Activated naive CD8-positive, alpha-beta T cell treated with anti-CD3 and anti-CD28 coated beads, Interleukin-2, amount 50 U/mL, for 16 hours (primary cell): Measurements from ENCODE around the gene NKAIN2.

Experiments
- DNase-seq: peaks from one replicate; pipeline ENCODE4 v3.0.0-alpha.2; 2020; ENCODE audit warnings: low read depth, low spot score

The NKAIN2 gene

GRCh38 chr6:124812067-124812466 is 1008.4 kb downstream of the NKAIN2 start:
- DNase-seq, result no peak

DNA sequence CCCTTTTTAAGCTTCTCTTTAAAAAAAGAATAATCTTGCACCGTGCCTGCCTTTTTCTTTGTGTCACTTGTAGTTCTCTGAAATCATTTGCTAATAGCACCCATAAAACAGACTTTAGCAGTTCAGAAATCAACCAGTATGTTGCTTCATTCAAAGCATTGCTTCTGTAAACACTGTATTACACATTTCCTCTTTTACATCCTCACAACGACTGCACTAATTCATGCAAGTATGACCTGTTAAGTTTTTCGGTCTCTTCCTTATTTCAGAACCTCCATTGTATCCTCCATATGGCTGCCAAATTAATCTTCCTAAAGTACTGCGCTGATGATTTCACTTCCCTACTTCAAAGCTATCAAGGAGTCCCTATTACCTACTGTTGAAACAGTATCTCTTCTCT is 1015.7 kb downstream of the NKAIN2 start:
- no peak for DNase-seq

GRCh38 chr6:124822204-124822613 is 1018.5 kb downstream of the NKAIN2 start:
- no peak for DNase-seq

- DNase-seq, result no peak
Measured at GRCh38 chr6:124822721-124823120, 1019.1 kb downstream of the NKAIN2 start.

DNA sequence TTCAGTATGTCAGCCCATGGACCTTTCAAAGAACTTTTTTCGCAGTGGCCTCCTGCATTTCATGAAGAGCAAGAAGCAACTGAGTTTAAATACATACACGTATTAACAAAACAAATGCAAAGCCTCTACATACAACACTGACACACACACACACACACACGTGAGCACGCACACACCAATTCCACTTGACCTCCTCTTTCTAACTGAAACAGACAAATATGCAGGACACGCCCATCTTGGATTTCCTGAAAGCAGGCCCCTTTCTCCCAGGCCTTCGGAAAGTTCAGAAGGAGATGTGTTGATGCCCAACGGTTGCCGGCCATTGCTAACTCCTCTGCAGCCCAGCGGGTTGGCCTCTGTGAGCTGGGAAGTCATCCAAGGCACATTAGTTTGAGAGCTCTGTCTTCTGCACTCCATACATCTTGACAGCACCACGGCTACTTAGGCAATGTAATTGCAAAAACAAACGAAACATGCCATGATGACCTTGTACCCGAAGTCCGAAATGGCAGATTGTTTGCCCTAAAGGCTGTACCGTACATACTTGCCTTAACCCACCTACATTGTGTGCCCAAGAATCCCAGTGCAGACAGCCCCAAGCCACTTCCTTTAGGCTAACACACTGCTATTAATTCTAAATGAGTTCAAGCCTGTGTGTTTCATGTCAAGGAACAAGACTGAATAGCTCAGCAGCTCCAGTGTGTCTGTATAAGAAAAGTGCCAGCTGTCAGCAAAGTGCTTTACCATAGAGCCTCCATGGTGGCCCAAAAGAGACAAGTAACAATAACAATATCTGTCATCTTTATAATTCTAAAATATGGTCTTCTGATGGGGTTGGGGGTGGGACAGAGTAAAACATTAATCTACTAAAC is 1019.8 kb downstream of the NKAIN2 start:
- DNase-seq, result no peak

- no peak for DNase-seq
Measured at GRCh38 chr6:124825564-124825963, 1021.9 kb downstream of the NKAIN2 start.

DNA sequence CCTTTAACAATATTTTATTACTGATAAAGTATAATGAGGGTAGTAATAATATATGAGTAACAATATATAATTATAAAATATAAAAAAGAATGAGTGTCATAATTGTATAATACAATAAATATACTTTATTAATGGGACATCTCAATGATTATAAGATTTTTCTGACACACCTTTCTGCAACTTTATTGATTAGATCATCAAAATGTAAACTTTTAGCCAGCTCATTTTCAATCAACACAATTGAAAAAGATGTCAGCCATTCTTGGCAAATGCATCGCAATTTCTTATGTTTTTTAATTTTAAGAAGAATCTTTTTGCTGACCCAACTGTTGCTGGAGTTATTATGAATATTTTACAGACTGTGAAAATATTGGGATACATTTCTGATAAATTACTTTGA is 1026.2 kb downstream of the NKAIN2 start:
- no peak for DNase-seq

GRCh38 chr6:124830506-124830905 is 1026.8 kb downstream of the NKAIN2 start:
- no peak for DNase-seq

- no peak for DNase-seq
Measured at GRCh38 chr6:124854338-124854922, 1050.8 kb downstream of the NKAIN2 start.

GRCh38 chr6:124857746-124858145 is 1054.1 kb downstream of the NKAIN2 start:
- DNase-seq, result no peak

DNA sequence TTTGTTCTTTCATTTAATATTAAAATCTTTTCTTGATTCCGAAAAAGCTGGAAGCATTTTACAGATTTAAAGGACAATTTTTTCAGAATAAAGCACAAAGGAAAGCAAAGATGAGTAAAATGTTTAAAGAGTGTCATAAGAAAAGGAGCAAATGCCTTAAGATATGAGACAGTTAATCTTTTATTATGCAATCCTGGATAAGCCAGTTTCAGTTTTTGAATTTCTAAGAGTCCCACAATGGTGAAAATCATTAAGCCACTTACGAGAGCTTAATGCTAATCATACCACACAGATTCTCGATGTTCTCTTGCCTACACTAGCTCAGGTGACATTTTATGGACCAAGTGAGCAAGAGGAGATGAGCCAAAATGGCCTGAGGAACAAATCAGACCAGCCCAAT is 1054.9 kb downstream of the NKAIN2 start:
- no peak for DNase-seq

- no peak for DNase-seq
Measured at GRCh38 chr6:124859366-124859765, 1055.7 kb downstream of the NKAIN2 start.

GRCh38 chr6:124866040-124866439 is 1062.4 kb downstream of the NKAIN2 start:
- DNase-seq, result no peak

- DNase-seq, result no peak
Measured at GRCh38 chr6:124867121-124867520, 1063.5 kb downstream of the NKAIN2 start.

DNA sequence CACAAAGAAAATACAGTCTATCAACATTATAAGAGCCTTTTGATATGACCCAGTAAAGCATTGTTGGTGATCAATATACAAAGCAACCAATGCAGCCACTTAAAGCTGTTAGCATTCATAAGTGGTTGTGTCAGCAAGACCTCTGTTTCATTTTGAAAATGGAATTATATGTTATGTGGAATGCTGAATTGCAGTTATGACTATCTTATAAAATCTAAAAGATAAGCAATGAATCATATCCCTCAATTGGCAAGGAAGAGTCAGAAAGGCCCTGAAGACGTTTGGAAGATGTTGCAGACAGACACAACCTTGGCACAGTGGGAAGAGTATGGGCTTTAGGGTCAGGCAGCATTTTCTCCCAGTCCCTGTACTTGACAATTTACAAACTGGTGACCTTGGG is 1064.8 kb downstream of the NKAIN2 start:
- no peak for DNase-seq

GRCh38 chr6:124869416-124869815 is 1065.8 kb downstream of the NKAIN2 start:
- no peak for DNase-seq

DNA sequence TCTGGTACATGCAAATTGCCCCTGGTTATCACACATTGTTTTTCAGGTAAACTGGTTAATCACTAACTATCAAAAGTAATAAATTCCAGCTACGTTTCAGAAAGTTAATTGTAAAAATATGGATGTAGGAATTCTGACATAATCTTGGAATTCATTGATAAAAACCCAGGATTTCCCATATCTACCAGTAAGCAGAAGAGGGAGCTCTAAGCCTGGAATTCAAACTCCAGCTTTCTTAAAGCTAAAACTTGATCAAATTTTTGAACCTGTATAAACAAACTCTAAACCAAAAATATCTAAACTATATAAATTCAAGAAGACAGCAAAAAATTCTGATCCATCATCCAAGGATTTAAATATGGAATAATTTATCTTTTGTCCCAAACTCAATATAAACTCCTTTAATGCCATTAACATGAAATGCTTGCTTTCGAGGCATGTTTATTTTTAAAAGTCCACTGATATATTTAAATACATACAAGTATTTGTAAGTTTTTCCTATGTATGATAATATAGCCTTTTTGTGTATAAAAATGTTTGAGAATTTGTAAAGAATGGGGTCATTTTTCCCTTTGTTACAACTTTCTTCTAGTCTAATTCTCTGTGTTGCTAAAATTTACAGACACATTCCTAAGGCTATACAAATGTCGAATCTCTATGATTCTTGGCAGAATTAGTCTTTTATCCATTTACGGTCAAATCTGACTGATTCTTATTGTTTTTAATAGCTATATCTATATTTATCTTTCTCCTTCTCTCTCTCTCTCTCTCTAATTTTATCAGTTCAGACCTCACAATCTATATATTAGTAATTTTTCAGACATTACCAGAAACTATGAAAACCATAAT is 1067.2 kb downstream of the NKAIN2 start:
- DNase-seq, result no peak

GRCh38 chr6:124872361-124873065 is 1068.8 kb downstream of the NKAIN2 start:
- no peak for DNase-seq

GRCh38 chr6:124873066-124873410 is 1069.4 kb downstream of the NKAIN2 start:
- no peak for DNase-seq
